Small intestine (tissue), 7 donors: ENCODE data around the gene MYL5. TPM values are rescaled to one million over a fixed set of nuclear protein-coding genes. Genes with fewer than 3 reads are reported as not detected.
A peak's percentile ranks its signal among the peaks of the same experiment; 100 is the strongest.
"Not testable (repeated sequence)": the region's sequence is repeated elsewhere in the genome, so short reads cannot be mapped to it uniquely, and the experiment has no call there.

Source experiments
- DNase-seq, 2 donors: peaks; one replicate each; pipeline versions ENCODE4 v3.0.0 to v3.0.0-alpha.2; 2013
- FAIRE-seq: peaks from 2 replicates; lab custom pipeline; 2012; peaks lifted over from hg19 to GRCh38; lab: Jason Lieb, UNC
- H3K27ac ChIP-seq, 3 donors: one replicate each; pipeline ENCODE4 v1.5.1; 2013; ENCODE audit warnings: low read length in 2 of 3, mild to moderate bottlenecking in 2 of 3, control low read depth in 1 of 3, inconsistent platforms in 1 of 3, low read depth in 1 of 3, moderate library complexity in 1 of 3
- H3K27me3 ChIP-seq, 3 donors: one replicate each; pipeline ENCODE4 v1.6.1; 2013; ENCODE audit warnings: low read length in 3 of 3, inconsistent platforms in 1 of 3; ENCODE audit not compliant: control insufficient read depth in 3 of 3, insufficient read depth in 3 of 3
- H3K36me3 ChIP-seq, 3 donors: one replicate each; pipeline ENCODE4 v1.6.1; 2013; ENCODE audit warnings: low read length in 3 of 3, inconsistent platforms in 1 of 3, low read depth in 1 of 3, mild to moderate bottlenecking in 1 of 3, moderate library complexity in 1 of 3; ENCODE audit not compliant: control insufficient read depth in 3 of 3, insufficient read depth in 2 of 3
- H3K4me1 ChIP-seq, 3 donors: one replicate each; pipeline ENCODE4 v1.6.1; 2013; ENCODE audit warnings: low read length in 2 of 3, inconsistent platforms in 1 of 3, low read depth in 1 of 3, mild to moderate bottlenecking in 1 of 3, moderate library complexity in 1 of 3; ENCODE audit not compliant: control insufficient read depth in 3 of 3, insufficient read depth in 2 of 3
- H3K4me3 ChIP-seq, 3 donors: one replicate each; pipeline ENCODE4 v1.5.1; 2013; ENCODE audit warnings: low read length in 3 of 3, control low read depth in 1 of 3, inconsistent platforms in 1 of 3, low read depth in 1 of 3, mild to moderate bottlenecking in 1 of 3, moderate library complexity in 1 of 3
- H3K9me3 ChIP-seq, 2 donors: one replicate each; pipeline ENCODE4 v1.6.1; 2013; ENCODE audit warnings: low read depth in 1 of 2, low read length in 1 of 2; ENCODE audit not compliant: control insufficient read depth in 2 of 2, insufficient read depth in 1 of 2
- WGBS, 3 donors: extraction: QIAGEN DNeasy Blood & Tissue Kit; methylation state at CpG; one replicate each; pipeline ENCODE4 v1.1.7; 2013; 5-methylcytosine and 5-hydroxymethylcytosine counted together
- polyA plus RNA-seq, 4 donors: library from polyadenylated mRNA; stranded (reverse) in 3 of 4; unstranded in 1 of 4; fragments of 200-250 nt in 3 of 4; fragments of 120-200 nt in 1 of 4; gene quantifications; one replicate each; pipeline versions ENCODE4 v1.2.1 to v1.2.3, GENCODE V29; 2013
- donor health status: healthy with polysubstance abuse.
- donor health status: control.
- donor health status: control.
- donor health status: Bipolar disorder and iron deficiency.
- donor health status: healthy.

MYL5 gene
- polyA plus RNA-seq, 4 donors, result 36.1 to 316 (median 159) TPM

GRCh38 chr4:687971-688853, 13.9 kb downstream of the MYL5 start:
- Histone ChIP-seq H3K4me1 (peaks cover 5 to 42% (median 5%) of the 10 kb centered on the region in 3 donors), H3K27ac (peak overlapping the region in 2 of 3 donors; percentile 79 to 84), H3K9me3 (no peaks in the 10 kb centered on the region), H3K36me3 (peaks cover 0 to 5% (median 0%) of the 10 kb centered on the region in 3 donors), H3K27me3 (peaks cover 0 to 2% (median 0%) of the 10 kb centered on the region in 3 donors), H3K4me3 (peak overlapping the region in 2 of 3 donors; percentile 36 to 49)
- WGBS, 3 donors, result 43 to 69% (median 55%) methylated on average over 19 to 26 of the region's 26 CpGs
- FAIRE-seq (no peak), DNase-seq (no peak)

GRCh38 chr4:688854-689681, 14.7 kb downstream of the MYL5 start, which contains the start of gene SLC49A3:
Gene SLC49A3 (minus strand): TSS chr4:689151. CDS start chr4:689127, 24 bp downstream.
- Histone ChIP-seq H3K36me3 (peaks cover 0 to 5% (median 0%) of the 10 kb centered on the region in 3 donors), H3K27me3 (peaks cover 0 to 2% (median 0%) of the 10 kb centered on the region in 3 donors), H3K27ac (peak within 1 kb of the TSS in 2 of 3 donors; percentile 79 to 84), H3K9me3 (no peaks in the 10 kb centered on the region), H3K4me1 (peaks cover 5 to 34% (median 5%) of the 10 kb centered on the region in 3 donors), H3K4me3 (peak within 1 kb of the TSS in 2 of 3 donors; percentile 36 to 49)
- 10 to 16% (median 14%) methylated on average over 53 to 59 of the region's 59 CpGs for WGBS, 3 donors
- DNase-seq (peak in 1 of 2 donors; percentile 59), FAIRE-seq (no peak)

- FAIRE-seq, result no peak
- Histone ChIP-seq H3K36me3 (peaks cover 0 to 5% (median 0%) of the 10 kb centered on the region in 3 donors), H3K4me3 (peak overlapping the region in 2 of 3 donors; percentile 32 to 49), H3K9me3 (no peaks in the 10 kb centered on the region), H3K27me3 (peaks cover 0 to 2% (median 0%) of the 10 kb centered on the region in 3 donors), H3K27ac (peak overlapping the region in 2 of 3 donors; percentile 57 to 84), H3K4me1 (peaks cover 5 to 31% (median 5%) of the 10 kb centered on the region in 3 donors)
- DNase-seq, result no peak
- whole genome bisulfite sequencing, 3 donors, result 74 to 81% (median 78%) methylated on average over 8 of the region's 8 CpGs
Observed at GRCh38 chr4:689723-690122, 15.4 kb downstream of the MYL5 start.

- H3K27ac ChIP-seq, result no peak overlapping the region
- 82 to 88% (median 85%) methylated on average over 30 to 32 of the region's 32 CpGs for WGBS, 3 donors
- DNase-seq, result no peak
- H3K4me3 ChIP-seq, result no peak overlapping the region
- no peaks in the 10 kb centered on the region for H3K36me3 ChIP-seq
- H3K9me3 ChIP-seq, result no peaks in the 10 kb centered on the region
- H3K4me1 ChIP-seq, result peaks cover 0 to 18% (median 5%) of the 10 kb centered on the region in 3 donors
- peaks cover 0 to 2% (median 2%) of the 10 kb centered on the region in 3 donors for H3K27me3 ChIP-seq
- FAIRE-seq, result no peak
Observed at GRCh38 chr4:692771-693554, 18.6 kb downstream of the MYL5 start.

- WGBS, 3 donors, result 84 to 90% (median 89%) methylated on average over 12 of the region's 12 CpGs
- H3K36me3 ChIP-seq, H3K4me1 ChIP-seq, H3K27ac ChIP-seq, H3K27me3 ChIP-seq, H3K4me3 ChIP-seq, DNase-seq, H3K9me3 ChIP-seq, FAIRE-seq: not testable (repeated sequence)
Observed at GRCh38 chr4:694341-694940, 20.1 kb downstream of the MYL5 start.

- H3K4me3 ChIP-seq, result no peak overlapping the region
- peaks cover 0 to 22% (median 0%) of the 10 kb centered on the region in 3 donors for H3K4me1 ChIP-seq
- WGBS, 3 donors, result 84 to 86% (median 85%) methylated on average over 27 of the region's 27 CpGs
- no peaks in the 10 kb centered on the region for H3K9me3 ChIP-seq
- FAIRE-seq (no peak), DNase-seq (no peak)
- H3K27me3 ChIP-seq, result peaks cover 0 to 1% (median 0%) of the 10 kb centered on the region in 3 donors
- peak overlapping the region in 1 of 3 donors; percentile 60 for H3K27ac ChIP-seq
- peaks cover 0 to 2% (median 0%) of the 10 kb centered on the region in 3 donors for H3K36me3 ChIP-seq
Observed at GRCh38 chr4:699816-700580, 25.7 kb downstream of the MYL5 start.
